ENCODE results near the gene KLHL29. TPM values are rescaled to one million over a fixed set of nuclear protein-coding genes. Genes with fewer than 3 reads are reported as not detected.

The KLHL29 gene
- polyA plus RNA-seq, 3 donors, result 0.03 TPM; not detected in 2

GRCh38 chr2:23655934-23656596 is 271.1 kb downstream of the KLHL29 start:
- intact Hi-C loops (cut with micrococcal nuclease), result no loop called here
- H3K4me1 Mint-ChIP-seq, result peaks cover 14% of the 10 kb centered on the region
- peaks cover 0 to 3% (median 0%) of the 10 kb centered on the region in 7 donors for H3K9me3 Mint-ChIP-seq
- Histone ChIP-seq H3K9ac (ENCODE audit: insufficient read depth, low read length, poor library complexity, severe bottlenecking) (no peak overlapping the region), H3K79me2 (ENCODE audit: insufficient read depth, low read length) (no peaks in the 10 kb centered on the region), H3K4me3 (replicated peaks in 1 of 3; ENCODE audit: low read depth in 2 of 3, low read length in 3 of 3) (no peak overlapping the region), H3K4me1 (ENCODE audit: control insufficient read depth in 1 of 2, insufficient read depth in 2 of 2, low read length in 2 of 2) (peaks cover 2 to 5% of the 10 kb centered on the region in 2 donors), H2AFZ (ENCODE audit: insufficient read depth, low read depth, low read length, poor library complexity, severe bottlenecking) (no peak overlapping the region), H3K36me3 (replicated peaks in 1 of 2; ENCODE audit: control insufficient read depth in 1 of 2, insufficient read depth in 2 of 2, low read length in 2 of 2) (no peaks in the 10 kb centered on the region), H3K9me3 (replicated peaks in 1 of 2; ENCODE audit: control insufficient read depth in 1 of 2, insufficient read depth in 1 of 2, low read length in 2 of 2) (peaks cover 0 to 2% of the 10 kb centered on the region in 2 donors), H3K4me2 (replicated peaks; ENCODE audit: extremely low read depth, low read length, poor library complexity, severe bottlenecking) (no peak overlapping the region), H3K27me3 (ENCODE audit: control insufficient read depth in 2 of 2, insufficient read depth in 2 of 2, low read length in 2 of 2) (no peaks in the 10 kb centered on the region), H3K27ac (ENCODE audit: low read depth in 1 of 2, low read length in 2 of 2) (no peak overlapping the region), H4K20me1 (ENCODE audit: insufficient read depth, low read length) (no peaks in the 10 kb centered on the region)
- H3K27ac Mint-ChIP-seq, result no peak overlapping the region
- H3K4me3 Mint-ChIP-seq, result no peak overlapping the region
- H3K27me3 Mint-ChIP-seq (ENCODE audit: low read depth in 3 of 3), result peaks cover 7 to 12% (median 8%) of the 10 kb centered on the region in 3 donors
- DNase-seq, result no peak
- WGBS (ENCODE audit: insufficient coverage), result 96% methylated on average over 18 of the region's 19 CpGs
- H3K36me3 Mint-ChIP-seq, result no peaks in the 10 kb centered on the region
- TF ChIP-seq, protein P1, sequence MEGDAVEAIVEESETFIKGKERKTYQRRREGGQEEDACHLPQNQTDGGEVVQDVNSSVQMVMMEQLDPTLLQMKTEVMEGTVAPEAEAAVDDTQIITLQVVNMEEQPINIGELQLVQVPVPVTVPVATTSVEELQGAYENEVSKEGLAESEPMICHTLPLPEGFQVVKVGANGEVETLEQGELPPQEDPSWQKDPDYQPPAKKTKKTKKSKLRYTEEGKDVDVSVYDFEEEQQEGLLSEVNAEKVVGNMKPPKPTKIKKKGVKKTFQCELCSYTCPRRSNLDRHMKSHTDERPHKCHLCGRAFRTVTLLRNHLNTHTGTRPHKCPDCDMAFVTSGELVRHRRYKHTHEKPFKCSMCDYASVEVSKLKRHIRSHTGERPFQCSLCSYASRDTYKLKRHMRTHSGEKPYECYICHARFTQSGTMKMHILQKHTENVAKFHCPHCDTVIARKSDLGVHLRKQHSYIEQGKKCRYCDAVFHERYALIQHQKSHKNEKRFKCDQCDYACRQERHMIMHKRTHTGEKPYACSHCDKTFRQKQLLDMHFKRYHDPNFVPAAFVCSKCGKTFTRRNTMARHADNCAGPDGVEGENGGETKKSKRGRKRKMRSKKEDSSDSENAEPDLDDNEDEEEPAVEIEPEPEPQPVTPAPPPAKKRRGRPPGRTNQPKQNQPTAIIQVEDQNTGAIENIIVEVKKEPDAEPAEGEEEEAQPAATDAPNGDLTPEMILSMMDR (IDR thresholded peaks at IDR 0.05), result no peak

- Histone ChIP-seq H3K4me3 (replicated peaks in 1 of 3; ENCODE audit: low read depth in 2 of 3, low read length in 3 of 3) (no peak overlapping the region), H3K9ac (ENCODE audit: insufficient read depth, low read length, poor library complexity, severe bottlenecking) (no peak overlapping the region), H3K27me3 (ENCODE audit: control insufficient read depth in 2 of 2, insufficient read depth in 2 of 2, low read length in 2 of 2) (no peaks in the 10 kb centered on the region), H3K27ac (ENCODE audit: low read depth in 1 of 2, low read length in 2 of 2) (no peak overlapping the region), H2AFZ (ENCODE audit: insufficient read depth, low read depth, low read length, poor library complexity, severe bottlenecking) (no peak overlapping the region), H3K79me2 (ENCODE audit: insufficient read depth, low read length) (no peaks in the 10 kb centered on the region), H3K4me1 (ENCODE audit: control insufficient read depth in 1 of 2, insufficient read depth in 2 of 2, low read length in 2 of 2) (peaks cover under 1 to 5% of the 10 kb centered on the region in 2 donors), H3K9me3 (replicated peaks in 1 of 2; ENCODE audit: control insufficient read depth in 1 of 2, insufficient read depth in 1 of 2, low read length in 2 of 2) (no peaks in the 10 kb centered on the region), H3K4me2 (replicated peaks; ENCODE audit: extremely low read depth, low read length, poor library complexity, severe bottlenecking) (no peak overlapping the region), H4K20me1 (ENCODE audit: insufficient read depth, low read length) (no peaks in the 10 kb centered on the region), H3K36me3 (replicated peaks in 1 of 2; ENCODE audit: control insufficient read depth in 1 of 2, insufficient read depth in 2 of 2, low read length in 2 of 2) (no peaks in the 10 kb centered on the region)
- Mint-ChIP-seq H3K36me3 (no peaks in the 10 kb centered on the region), H3K4me3 (no peak overlapping the region), H3K27ac (no peak overlapping the region), H3K9me3 (peaks cover 0 to 3% (median 0%) of the 10 kb centered on the region in 7 donors), H3K4me1 (peaks cover 9% of the 10 kb centered on the region), H3K27me3 (ENCODE audit: low read depth in 3 of 3) (peaks cover 7 to 15% (median 7%) of the 10 kb centered on the region in 3 donors)
- intact Hi-C loops (cut with micrococcal nuclease), result no loop called here
- TF ChIP-seq, protein P1 (IDR thresholded peaks at IDR 0.05), result no peak
- no peak for DNase-seq
- WGBS (ENCODE audit: insufficient coverage), result 91% methylated on average over 6 of the region's 10 CpGs
Observed at GRCh38 chr2:23656597-23656973, 271.6 kb downstream of the KLHL29 start.
